GM21367 (cell line): ENCODE results near the gene JCAD.

Experiments
- ATAC-seq: cut with Tn5 transposase; IDR thresholded peaks from one replicate; pipeline ENCODE4 v1.9.1; 2021; ENCODE audit not compliant: unreplicated experiment

JCAD gene

GRCh38 chr10:30073045-30073766 is 13.8 kb upstream of the JCAD start:
- no peak for ATAC-seq

DNA sequence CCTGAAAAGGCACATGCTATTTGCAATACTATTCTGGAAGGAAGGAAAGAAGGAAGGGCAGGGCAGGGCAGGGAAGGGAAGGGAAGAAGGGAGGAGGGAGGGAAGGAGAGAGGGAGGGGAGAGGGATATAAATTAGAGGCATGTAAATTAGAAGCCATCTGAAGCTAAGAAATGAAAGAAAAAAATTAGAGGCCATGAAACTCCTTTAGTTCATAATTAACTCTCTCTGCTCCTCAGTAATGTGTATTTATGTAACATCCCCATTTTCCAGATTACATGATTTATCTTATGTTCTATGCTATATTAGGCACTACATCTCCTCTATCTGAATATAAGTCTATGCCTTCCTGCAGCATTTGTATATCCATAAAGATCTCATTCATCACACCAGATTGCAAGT is 12.7 kb upstream of the JCAD start:
- no peak for ATAC-seq

GRCh38 chr10:30070001-30070685 is 10.8 kb upstream of the JCAD start:
- no peak for ATAC-seq

- no peak for ATAC-seq
These were observed 9.3 kb upstream of the JCAD start for GRCh38 chr10:30068492-30069223.

DNA sequence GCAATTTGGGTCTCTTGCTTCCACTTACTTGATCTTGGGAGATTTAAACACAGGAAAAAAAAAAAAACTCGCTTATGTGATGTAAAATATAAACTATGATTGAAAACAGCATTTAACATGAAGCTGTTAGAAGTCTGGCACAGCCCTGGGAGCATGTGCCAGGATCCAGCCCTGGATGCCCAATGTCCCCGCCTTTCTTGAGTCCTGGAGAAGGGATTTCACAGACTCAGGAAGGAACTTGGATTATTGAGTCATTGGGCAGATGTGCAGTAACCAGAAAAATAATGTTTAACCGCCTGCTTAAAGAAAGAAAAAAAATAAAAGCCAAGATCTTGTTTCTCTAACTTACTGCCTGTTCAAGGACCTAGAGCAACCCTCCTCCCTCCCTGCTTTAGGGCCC is 3.7 kb upstream of the JCAD start:
- no peak for ATAC-seq

- no peak for ATAC-seq
These were observed 3.2 kb upstream of the JCAD start for GRCh38 chr10:30062582-30062981.

- ATAC-seq, result no peak
These were observed 2.7 kb upstream of the JCAD start for GRCh38 chr10:30062090-30062489.

DNA sequence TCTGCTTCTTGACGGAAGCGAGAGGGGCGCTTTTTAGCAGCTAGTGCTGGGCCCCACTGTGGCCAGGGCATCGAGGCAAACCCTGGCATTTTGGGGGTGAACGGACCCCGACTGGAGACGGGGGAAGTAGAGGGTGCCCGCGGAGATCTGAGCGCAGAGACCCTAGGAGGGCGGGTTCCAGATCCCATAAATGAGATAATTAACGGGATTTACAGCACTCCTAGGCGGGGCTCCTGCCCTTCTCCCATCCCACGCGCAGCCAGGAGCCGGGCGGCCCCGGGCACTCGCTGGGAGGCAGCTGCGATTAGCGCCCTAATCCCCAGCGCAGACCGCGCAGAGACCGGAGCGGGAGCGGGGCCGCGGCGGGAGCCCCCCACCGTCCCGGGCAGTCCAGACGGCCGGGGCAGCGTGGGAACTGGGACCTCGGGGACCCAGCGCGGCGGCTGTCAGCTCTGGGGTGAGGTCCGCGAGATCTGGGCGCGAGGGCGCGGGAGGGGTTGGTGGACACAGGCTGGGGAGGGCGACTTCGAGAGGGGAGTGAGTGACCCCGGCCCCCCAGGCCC is 735 bp downstream of the JCAD start:
- ATAC-seq, result no peak

GRCh38 chr10:30057894-30058556 is 1.4 kb downstream of the JCAD start:
- no peak for ATAC-seq

DNA sequence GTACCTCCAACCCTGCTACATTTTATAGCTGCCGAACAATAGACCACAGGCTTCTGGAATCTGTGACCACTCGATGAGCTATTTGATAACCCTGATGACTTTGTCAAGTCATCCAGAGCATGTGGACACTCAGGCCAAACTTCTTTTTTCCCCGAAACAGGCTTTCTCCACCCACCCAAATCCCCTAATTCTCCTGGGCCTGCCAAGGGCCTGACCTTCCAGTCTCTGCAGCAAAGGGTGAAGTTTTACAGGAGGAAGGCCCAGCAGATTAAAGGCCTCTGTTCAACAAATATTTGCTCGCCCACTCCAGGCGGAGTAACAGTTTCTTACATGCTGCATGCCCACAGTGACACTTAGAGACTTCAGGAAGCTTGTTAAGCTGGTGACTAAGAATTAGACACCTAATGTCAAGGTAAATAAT is 2.0 kb downstream of the JCAD start:
- no peak for ATAC-seq

GRCh38 chr10:30056767-30057355 is 2.5 kb downstream of the JCAD start:
- no peak for ATAC-seq

DNA sequence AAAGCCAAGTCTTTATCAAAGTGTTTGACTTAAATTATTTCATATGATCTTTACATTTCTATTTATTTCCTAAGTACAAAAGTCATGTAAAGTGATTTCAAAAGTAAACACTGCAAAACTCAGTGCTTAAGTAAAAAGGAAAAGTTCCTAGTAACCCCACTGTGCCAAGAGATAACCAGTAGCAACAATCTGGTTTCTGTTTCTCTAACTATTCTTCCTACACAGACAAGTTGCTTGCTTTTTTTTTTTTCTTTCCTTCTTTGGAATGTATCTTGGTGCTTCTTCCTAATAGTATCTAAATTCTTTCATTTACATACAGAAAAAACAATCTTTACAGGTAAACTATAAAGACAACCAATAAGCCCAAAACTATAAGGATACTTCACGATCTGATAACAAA is 3.1 kb downstream of the JCAD start:
- no peak for ATAC-seq

GRCh38 chr10:30055226-30055662 is 4.1 kb downstream of the JCAD start:
- no peak for ATAC-seq

DNA sequence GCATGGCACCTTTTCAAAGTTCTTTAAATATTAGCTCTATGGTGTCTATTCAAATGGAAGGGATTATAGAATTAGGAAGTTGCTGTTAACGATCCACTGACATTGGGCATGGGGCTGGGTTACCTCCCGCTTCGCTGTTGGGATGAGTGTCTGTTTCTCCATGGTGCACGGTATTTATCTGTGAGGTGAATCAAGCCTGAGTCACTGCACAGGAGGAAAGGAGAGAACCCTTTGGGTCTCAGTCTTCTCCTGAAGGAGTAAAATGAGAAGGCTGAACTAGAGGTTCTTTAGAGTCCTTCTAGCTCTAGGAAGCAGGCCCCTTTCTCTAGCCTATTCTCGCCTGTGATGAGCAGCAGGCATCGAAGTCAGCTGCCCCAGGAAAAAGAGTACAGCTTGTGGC is 7.3 kb downstream of the JCAD start:
- ATAC-seq, result no peak

DNA sequence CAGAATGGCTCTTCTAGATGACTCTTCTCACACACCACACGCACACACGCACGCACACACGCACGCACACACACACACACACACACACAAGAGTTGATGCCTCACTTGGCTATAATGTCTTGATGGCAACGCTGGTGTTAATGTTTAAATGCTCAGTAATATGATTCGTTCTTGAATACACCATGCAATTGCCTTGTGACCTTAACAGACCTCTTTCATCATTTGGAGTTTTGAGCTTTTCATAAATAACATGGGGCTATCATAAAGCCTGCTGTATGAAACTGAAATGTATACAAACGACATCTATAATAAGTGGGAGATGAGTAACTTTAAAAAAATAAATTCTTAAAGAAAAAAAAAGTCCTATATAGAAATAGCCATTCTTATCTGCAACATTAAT is 8.2 kb downstream of the JCAD start:
- ATAC-seq, result no peak

DNA sequence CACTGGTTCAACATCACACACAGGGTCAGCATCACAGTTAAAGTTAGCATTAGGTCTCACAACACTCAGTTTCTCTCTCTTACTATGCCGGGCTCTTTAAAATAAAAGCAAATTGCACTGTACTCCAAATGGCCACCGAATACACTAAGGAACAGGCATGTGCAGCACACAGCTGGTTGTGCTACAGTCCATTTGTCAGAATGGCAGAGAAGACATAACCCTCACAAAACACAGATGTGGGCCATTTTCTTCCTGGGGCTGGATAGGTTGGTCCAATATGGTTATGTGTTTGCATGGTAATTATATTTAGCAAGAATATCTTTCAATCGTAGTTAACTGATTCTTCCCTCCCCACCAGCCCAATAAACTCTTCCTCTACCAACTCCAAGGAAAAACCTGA is 9.0 kb downstream of the JCAD start:
- no peak for ATAC-seq

DNA sequence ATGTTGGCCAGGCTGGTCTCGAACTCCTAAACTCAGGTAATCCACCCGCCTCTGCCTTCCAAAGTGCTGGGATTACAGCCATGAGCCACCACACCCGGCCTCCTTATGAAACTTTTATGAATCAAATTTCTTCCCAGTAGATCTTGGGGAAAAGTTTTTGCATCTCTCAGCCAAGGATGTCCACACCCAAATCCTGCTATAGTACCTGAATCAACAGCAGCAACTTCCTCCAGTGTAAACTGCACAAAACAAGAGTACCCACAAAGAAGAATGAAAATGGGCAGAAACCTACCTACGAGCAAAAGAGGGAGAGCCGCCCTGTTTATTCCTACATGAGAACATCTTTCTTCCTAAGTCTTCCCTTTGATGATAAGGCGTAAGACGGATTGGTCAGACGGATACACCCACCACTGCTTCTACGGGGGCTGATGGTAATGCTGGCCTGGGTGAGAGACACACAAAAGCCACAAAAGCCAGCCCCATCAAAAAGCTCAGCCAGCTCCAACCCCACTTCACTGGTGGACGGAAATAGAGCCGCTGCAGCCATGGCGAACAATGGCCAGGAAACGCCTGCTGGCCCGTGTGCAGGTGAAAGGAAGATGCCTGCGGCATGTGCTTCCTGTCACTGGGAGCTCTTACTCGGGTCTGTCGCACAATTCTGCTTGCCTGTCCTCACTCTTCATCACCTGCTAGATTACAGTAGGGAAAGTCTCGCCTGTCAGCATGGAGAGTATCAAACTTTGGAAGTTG is 10.4 kb downstream of the JCAD start:
- no peak for ATAC-seq

DNA sequence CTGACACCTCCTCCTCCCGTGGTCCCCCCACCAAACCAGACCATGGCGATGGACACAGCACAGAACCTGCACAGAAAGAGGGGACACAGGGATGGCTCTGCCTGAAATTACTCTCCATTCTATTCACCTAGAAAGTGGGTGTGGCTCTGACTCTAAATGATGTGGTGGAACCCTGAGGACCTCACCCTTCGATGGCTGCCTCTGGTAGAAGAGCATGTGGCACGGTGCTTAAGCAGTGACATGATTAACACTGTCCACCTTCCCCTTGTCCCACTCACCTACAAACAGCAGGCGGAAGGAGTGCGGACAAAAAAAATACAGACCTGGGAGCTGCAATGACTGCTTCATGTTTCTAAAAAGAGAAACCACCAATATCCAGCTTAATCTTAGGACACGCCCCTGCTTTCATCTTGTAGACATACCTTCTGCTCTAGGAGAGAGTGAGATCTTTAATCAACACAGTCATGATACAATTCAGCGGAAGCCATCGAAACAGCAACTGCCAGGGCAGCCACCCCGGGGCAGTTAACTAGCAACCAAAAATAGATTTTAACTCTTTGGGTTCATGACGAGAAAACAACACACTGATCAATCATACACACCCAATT is 11.4 kb downstream of the JCAD start:
- ATAC-seq, result no peak

DNA sequence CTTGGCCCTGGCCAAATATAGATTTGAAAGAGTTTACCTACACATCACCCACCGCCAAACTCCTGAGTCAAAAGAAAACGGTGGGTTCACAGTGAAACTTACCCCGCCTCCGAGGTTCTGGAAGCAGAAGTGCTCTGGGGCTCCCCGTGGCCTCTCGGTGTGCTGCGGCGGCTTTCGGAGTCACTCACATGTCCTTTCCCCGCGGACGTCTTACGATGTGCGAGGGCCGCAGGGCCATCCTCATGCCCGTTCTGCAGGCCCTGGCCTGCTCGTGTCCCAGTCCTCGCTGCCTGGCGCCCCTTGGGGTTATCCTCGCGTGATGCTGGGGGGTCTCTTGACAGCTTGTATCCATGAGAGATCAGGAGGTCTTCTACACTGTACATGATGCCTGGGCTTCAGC is 12.0 kb downstream of the JCAD start:
- no peak for ATAC-seq

- ATAC-seq, result no peak
These were observed 12.9 kb downstream of the JCAD start for GRCh38 chr10:30046476-30046875.
